Neural crest cell (in vitro differentiated cells): ENCODE results near the gene EPB41L2. TPM values are rescaled to one million over a fixed set of nuclear protein-coding genes. Genes with fewer than 3 reads are reported as not detected.
"Not testable (repeated sequence)": the region's sequence is repeated elsewhere in the genome, so short reads cannot be mapped to it uniquely, and the experiment has no call there.

Experiments used
- DNase-seq: peaks from one replicate; pipeline ENCODE4 v3.0.0; 2021; ENCODE audit warnings: low read depth, mixed read lengths, low spot score
- H3K27ac Mint-ChIP-seq: one replicate; pipeline ENCODE4 v1.8.0; 2021; ENCODE audit warnings: mild to moderate bottlenecking, mixed read lengths; ENCODE audit not compliant: unreplicated experiment
- H3K27me3 Mint-ChIP-seq: 2 replicates; pipeline ENCODE4 v1.8.0; 2021; ENCODE audit warnings: low read depth, mild to moderate bottlenecking, mixed read lengths
- H3K36me3 Mint-ChIP-seq: 2 replicates; pipeline ENCODE4 v1.8.0; 2021; ENCODE audit warnings: low read depth, mild to moderate bottlenecking, mixed read lengths
- H3K4me1 Mint-ChIP-seq: 2 replicates; pipeline ENCODE4 v1.8.0; 2021; ENCODE audit warnings: mixed read lengths
- H3K4me3 Mint-ChIP-seq: one replicate; pipeline ENCODE4 v1.8.0; 2021; ENCODE audit warnings: mild to moderate bottlenecking, mixed read lengths
- H3K9me3 Mint-ChIP-seq: 2 replicates; pipeline ENCODE4 v1.8.0; 2021; ENCODE audit warnings: mixed read lengths
- total RNA-seq: library from RNA; stranded (reverse); gene quantifications from 2 replicates; pipeline ENCODE4 v1.2.1, GENCODE V29; 2021
- TF ChIP-seq, protein P1 (sequence below): fragments of 200-600 bp; sonication (generic); conservative IDR thresholded peaks from 2 replicates; pipeline ENCODE4 v1.5.0; 2021; ENCODE audit warnings: antibody characterized with exemption, mild to moderate bottlenecking

EPB41L2 gene
- total RNA-seq, 1 donor from 2014 or later: 114 TPM

DNA sequence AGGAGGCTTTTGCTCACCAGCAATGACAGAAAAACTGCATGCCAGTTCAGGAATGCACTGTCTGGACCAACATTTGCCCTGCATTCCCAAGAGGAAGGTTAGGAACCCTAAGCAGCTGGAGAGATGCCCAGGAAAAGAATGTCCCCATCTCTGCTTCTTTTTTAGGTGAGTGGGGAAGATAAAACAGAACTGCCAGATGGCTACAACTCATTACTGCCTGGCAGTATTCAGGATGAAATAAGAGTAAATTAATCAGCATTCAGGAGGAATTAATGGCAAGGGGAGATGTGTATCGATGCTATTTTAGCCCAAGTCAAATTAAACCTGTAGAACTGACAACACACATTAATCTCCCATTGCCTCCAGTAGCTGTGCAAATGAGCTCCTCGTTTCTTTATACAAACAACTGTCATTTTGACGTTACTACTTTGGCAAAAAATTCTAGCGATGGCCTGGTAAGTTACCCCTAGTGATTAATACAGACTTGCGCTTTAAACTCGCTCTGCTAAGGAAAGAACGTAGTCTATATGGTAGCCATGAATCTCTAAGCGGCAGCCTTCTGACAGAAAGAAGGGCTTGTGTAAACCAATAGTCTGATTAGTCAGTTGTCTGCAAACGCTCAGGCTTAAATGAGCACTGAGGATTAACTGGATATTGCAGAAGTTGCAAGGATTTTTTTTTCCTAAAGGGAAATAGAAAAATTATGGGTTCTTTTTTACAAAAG is 252.6 kb downstream of the EPB41L2 start:
- H3K27ac Mint-ChIP-seq: no peak overlapping the region
- DNase-seq: no peak
- no peaks in the 10 kb centered on the region for H3K36me3 Mint-ChIP-seq
- TF ChIP-seq, protein P1, sequence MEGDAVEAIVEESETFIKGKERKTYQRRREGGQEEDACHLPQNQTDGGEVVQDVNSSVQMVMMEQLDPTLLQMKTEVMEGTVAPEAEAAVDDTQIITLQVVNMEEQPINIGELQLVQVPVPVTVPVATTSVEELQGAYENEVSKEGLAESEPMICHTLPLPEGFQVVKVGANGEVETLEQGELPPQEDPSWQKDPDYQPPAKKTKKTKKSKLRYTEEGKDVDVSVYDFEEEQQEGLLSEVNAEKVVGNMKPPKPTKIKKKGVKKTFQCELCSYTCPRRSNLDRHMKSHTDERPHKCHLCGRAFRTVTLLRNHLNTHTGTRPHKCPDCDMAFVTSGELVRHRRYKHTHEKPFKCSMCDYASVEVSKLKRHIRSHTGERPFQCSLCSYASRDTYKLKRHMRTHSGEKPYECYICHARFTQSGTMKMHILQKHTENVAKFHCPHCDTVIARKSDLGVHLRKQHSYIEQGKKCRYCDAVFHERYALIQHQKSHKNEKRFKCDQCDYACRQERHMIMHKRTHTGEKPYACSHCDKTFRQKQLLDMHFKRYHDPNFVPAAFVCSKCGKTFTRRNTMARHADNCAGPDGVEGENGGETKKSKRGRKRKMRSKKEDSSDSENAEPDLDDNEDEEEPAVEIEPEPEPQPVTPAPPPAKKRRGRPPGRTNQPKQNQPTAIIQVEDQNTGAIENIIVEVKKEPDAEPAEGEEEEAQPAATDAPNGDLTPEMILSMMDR: no peak
- H3K27me3 Mint-ChIP-seq: no peaks in the 10 kb centered on the region
- no peaks in the 10 kb centered on the region for H3K9me3 Mint-ChIP-seq
- no peaks in the 10 kb centered on the region for H3K4me1 Mint-ChIP-seq
- no peak overlapping the region for H3K4me3 Mint-ChIP-seq

DNA sequence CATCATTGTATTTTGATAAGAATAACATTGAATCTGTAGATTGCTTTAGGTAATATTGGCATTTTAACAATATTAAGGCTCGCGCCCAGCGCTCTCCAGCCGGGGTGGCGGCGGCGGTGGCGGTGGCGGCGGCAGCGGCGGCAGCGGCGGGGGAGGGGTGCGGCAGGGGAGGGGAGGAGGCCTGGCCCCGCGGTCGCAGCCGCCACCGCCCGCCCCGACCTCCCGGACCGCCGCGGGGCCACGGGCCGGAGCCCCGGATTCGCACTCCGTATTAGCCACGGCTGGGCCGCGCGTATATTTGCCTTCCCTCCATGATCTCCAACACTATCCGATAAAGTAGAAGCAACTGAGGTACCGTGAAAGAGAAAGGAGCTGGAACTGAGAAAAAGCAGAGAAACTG is 261.7 kb downstream of the EPB41L2 start:
- peaks cover 17% of the 10 kb centered on the region for H3K36me3 Mint-ChIP-seq
- H3K4me1 Mint-ChIP-seq, DNase-seq, H3K4me3 Mint-ChIP-seq, H3K27ac Mint-ChIP-seq, H3K27me3 Mint-ChIP-seq: not testable (repeated sequence)
- peaks cover 15% of the 10 kb centered on the region for H3K9me3 Mint-ChIP-seq

DNA sequence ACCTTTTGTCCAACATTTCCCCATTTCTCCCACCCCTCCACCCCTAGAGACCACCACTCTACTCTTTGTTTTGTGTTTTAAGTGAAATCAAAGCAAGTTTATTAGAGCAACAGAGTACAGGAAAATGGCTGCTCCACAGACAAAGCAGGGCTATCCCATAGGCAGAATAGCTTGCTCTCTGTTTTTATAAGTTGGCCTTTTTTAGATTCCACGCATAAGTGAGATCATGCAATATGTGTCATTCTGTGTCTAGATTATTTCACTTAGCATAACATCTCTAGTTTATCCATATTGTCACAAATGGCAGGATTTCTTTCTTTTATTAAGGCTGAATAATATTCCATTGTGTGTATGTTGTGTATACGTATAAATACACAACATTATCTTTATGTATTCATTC is 266.0 kb downstream of the EPB41L2 start:
- TF ChIP-seq, protein P1: no peak
- no peak overlapping the region for H3K4me3 Mint-ChIP-seq
- DNase-seq: no peak
- no peaks in the 10 kb centered on the region for H3K27me3 Mint-ChIP-seq
- H3K9me3 Mint-ChIP-seq: peaks cover 12% of the 10 kb centered on the region
- H3K27ac Mint-ChIP-seq: no peak overlapping the region
- peaks cover 5% of the 10 kb centered on the region for H3K4me1 Mint-ChIP-seq
- peaks cover 11% of the 10 kb centered on the region for H3K36me3 Mint-ChIP-seq

DNA sequence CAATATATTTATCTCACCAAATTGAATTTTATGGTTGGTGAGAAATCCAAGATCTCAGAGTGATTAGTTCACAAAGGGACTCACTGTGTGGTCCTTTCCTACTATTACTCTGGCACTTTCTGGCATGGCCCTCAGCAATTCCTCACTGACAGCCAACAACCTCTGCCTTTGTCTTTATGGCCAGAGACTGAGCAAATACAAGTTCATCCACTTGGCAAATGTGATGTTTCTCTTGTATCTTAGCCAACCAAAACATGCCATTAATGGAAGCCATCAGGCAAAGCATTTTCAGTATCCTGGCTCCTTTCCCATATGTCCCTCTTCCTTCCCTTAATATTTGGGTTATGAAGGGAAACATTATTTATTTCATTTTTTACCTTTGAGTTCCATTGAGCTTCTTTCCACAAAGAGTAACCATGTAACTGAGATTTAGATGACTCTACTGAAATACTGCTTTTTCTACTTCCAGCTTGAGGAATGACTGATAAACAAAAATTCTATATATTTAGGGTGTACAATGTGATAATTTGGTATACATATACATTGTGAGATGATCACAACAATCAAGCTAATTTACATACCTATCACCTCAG is 266.6 kb downstream of the EPB41L2 start:
- no peak overlapping the region for H3K27ac Mint-ChIP-seq
- peaks cover 8% of the 10 kb centered on the region for H3K36me3 Mint-ChIP-seq
- no peaks in the 10 kb centered on the region for H3K27me3 Mint-ChIP-seq
- H3K4me3 Mint-ChIP-seq: no peak overlapping the region
- H3K4me1 Mint-ChIP-seq: peaks cover 5% of the 10 kb centered on the region
- TF ChIP-seq, protein P1: no peak
- no peak for DNase-seq
- H3K9me3 Mint-ChIP-seq: peaks cover 12% of the 10 kb centered on the region

DNA sequence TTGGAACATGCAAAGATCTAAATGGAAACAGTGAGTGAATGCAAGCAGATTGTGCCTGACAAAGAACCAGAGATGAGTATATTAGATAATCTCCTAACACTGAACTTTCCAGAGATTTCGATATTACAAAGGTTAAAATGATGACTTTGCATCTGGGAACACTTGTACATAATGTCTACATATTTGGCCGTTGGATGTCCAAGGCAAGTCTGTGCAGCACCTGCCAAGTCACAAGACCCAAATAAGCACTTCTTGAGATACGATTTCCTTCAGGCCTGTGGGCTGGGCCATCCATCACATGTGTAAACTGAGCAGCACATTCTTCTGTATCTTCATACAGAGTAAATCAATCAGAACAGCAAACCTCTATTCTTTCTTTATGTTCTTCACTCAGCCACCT is 268.3 kb downstream of the EPB41L2 start:
- peaks cover 13% of the 10 kb centered on the region for H3K9me3 Mint-ChIP-seq
- H3K36me3 Mint-ChIP-seq: peaks cover 6% of the 10 kb centered on the region
- TF ChIP-seq, protein P1: no peak
- H3K4me3 Mint-ChIP-seq: no peak overlapping the region
- no peak overlapping the region for H3K27ac Mint-ChIP-seq
- H3K4me1 Mint-ChIP-seq: peaks cover 5% of the 10 kb centered on the region
- H3K27me3 Mint-ChIP-seq: no peaks in the 10 kb centered on the region
- DNase-seq: no peak

DNA sequence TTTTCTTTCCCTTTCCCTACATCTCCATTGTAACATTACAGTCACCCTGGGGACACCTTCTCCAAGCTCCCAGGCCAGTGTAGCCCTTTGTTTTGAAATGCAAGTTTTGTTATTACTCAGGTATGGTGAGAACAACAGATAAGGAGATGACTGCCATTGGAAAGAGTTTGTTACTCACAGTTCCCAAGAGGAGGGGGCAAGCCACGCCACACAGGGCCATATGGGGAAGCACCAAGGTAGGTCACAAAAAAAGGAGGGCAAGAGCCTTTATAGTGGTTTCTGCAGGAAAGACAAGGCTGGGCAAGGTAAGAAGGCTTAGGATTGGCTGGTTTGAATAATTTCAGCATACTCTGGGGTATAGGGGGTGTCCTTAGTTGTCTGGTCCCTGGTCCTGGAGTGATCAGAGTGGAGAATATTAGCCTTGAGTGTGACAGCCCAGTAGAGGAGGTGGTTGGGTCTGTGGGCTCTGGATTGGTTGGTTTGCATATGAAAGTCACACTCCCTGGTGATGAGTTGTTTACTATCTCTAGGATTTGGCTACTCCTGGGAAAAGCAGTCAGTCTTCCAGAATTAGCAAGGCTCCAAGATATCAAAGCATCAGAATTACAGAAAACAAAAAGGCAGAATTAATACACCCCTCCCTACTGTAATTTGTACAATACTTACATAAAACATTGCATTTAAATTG is 268.9 kb downstream of the EPB41L2 start:
- Mint-ChIP-seq H3K4me3 (no peak overlapping the region), H3K36me3 (peaks cover 2% of the 10 kb centered on the region), H3K27ac (no peak overlapping the region), H3K27me3 (no peaks in the 10 kb centered on the region), H3K9me3 (peaks cover 12% of the 10 kb centered on the region), H3K4me1 (peaks cover 5% of the 10 kb centered on the region)
- no peak for DNase-seq
- TF ChIP-seq, protein P1: no peak
